GM10847 (cell line): ENCODE measurements around the gene ARHGAP28.

Experiments
- POLR2A ChIP-seq: IDR thresholded peaks from 2 replicates; pipeline ENCODE4 v1.6.1; 2011; ENCODE audit not compliant: insufficient read length; ENCODE audit errors: extremely low read depth

ARHGAP28 gene, protein sequence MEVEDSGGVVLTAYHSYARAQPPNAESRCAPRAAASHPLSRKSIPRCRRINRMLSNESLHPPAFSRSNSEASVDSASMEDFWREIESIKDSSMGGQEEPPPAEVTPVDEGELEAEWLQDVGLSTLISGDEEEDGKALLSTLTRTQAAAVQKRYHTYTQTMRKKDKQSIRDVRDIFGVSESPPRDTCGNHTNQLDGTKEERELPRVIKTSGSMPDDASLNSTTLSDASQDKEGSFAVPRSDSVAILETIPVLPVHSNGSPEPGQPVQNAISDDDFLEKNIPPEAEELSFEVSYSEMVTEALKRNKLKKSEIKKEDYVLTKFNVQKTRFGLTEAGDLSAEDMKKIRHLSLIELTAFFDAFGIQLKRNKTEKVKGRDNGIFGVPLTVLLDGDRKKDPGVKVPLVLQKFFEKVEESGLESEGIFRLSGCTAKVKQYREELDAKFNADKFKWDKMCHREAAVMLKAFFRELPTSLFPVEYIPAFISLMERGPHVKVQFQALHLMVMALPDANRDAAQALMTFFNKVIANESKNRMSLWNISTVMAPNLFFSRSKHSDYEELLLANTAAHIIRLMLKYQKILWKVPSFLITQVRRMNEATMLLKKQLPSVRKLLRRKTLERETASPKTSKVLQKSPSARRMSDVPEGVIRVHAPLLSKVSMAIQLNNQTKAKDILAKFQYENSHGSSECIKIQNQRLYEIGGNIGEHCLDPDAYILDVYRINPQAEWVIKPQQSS

DNA sequence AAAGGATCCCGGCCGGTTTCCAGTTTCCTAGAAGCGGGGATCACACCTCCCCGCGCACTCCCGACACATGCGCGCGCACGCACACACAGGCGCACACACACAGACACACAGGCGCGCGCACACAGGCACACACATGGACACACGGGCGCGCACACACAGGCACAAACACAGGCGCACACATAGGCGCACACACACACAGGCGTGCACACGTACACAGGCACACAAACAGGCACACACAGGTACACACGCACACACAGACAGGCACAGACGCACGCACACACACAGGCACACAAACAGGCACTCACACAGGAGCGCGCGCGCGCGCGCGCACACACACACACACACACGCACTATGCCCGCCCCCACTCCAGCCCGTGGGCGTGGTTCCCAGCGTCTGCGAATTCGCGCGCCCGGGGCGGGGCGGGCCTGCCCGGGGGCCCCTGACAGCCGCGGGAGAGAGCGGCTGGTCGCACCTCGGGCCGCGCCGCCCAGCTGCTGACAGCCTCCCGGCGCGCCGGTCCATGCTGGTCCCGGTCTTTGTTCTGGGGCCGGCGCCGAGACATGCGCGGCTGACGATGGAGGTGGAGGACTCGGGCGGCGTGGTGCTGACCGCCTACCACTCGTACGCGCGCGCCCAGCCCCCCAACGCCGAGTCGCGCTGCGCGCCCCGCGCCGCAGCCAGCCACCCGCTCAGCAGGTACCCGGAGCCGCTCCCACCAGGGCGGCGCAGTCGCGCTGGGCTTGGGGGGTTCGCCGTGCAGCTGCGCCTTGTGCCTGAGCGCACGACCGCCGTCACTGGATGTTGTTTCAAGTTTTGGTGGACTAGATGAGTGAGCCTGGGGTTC is at the start of gene ARHGAP28:
Gene ARHGAP28 (plus strand): TSS at position 470 of the 845 bp plus-strand sequence. CDS start 106 bp downstream, at position 576.
- TF ChIP-seq POLR2A = no peak

DNA sequence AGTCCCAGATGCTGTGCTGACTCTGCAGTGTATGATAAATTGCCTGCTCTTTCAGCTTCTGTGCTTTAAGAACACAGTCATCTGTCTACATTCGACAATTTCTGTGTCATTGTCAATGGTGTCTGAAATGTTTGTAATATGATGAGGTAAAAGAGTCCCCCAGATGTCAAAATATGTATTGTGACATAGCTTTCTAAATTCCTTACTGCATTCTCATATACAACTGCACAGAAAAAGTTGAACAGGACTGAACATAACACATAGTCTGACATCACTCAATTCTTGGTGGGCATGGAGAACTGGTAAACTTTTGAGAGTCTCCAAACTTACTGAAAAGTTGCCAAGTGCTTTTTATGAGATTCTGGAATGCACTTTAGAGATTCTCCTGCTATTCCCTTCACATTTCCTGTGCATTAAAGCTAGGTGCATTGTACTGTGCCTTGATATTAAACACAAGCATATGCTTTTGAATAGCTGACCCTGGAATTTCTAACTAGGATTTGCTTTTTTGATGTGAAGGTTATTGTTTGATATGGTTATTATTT is 48.1 kb upstream of the ARHGAP28 start:
- no peak for TF ChIP-seq POLR2A

GRCh38 chr18:6682437-6683111 is 46.9 kb upstream of the ARHGAP28 start:
- TF ChIP-seq POLR2A = no peak

GRCh38 chr18:6683112-6683876 is 46.2 kb upstream of the ARHGAP28 start:
- no peak for TF ChIP-seq POLR2A

DNA sequence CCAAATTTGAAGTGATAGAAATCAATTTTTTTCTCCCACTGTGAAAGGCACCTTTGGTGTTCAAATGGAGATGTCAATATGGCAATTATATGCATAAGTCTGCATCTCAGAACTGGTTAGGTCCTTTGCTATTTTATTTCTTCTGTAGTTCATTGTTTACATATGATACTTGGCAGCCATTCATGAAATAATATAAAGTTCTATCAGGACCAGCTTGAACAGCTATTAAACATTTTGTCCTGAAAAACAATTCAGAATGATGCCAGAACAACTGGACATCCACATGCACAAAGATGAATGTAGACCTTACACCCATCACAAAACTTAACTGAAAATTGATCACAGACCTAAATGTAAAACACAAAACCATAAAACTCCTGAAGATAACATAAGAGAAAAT is 41.8 kb upstream of the ARHGAP28 start:
- TF ChIP-seq POLR2A = no peak

- no peak for TF ChIP-seq POLR2A
Measured at GRCh38 chr18:6708890-6709289, 20.6 kb upstream of the ARHGAP28 start.

DNA sequence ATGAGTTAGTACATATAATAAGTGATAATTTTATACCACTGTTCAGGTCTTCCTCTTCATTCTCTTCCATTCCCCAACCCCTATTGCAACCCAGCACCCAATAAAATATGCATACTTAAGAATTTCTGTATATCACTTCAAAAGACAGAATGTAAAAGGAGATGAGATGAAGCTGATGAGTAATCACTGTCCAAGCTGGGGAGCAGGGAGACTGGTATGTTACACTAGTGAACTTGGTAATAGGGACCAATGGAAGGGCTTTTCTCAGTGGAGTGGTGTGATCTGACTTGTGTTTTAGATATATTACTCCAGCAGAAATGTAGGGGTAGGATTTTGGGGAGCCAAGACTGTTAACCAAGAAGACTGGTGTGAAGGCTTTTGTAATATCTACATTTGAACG is 18.0 kb upstream of the ARHGAP28 start:
- no peak for TF ChIP-seq POLR2A

DNA sequence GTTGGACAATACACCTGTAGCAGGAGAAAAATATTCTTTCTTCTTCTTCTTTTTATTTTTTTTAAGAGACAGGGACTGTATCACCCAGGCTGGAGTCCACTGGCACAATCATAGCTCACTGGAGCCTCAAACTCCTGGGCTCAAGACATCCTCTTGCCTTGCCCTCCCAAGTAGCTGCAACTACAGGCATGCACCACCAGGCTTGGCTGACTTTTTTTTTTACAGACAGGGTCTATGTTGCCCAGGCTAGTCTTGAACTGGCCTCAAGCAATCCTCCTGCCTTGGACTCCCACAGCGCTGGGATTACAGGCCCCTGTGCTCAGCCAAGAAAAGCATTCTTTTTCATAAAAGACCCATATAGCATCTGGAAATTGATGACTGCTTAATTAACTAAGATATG is 17.1 kb upstream of the ARHGAP28 start:
- TF ChIP-seq POLR2A = no peak

DNA sequence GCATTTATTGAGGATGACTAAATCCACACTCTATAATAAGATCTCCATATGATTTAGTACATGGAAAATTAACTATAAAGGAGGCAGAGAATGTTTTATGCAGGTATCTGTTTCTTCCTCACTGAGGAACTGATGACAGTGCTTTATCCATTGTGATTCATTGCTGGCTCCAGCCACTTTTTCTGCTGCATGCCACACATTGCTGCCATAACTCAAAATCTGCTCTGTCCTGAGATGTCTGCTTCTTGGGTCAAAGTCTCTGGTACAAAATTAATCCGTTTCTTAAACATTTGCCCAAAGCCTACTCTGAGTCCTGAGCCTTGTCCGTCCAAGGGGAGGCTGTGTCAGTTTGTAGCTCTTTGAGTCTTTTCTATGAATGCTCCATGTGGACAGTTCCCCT is 15.5 kb upstream of the ARHGAP28 start:
- no peak for TF ChIP-seq POLR2A

DNA sequence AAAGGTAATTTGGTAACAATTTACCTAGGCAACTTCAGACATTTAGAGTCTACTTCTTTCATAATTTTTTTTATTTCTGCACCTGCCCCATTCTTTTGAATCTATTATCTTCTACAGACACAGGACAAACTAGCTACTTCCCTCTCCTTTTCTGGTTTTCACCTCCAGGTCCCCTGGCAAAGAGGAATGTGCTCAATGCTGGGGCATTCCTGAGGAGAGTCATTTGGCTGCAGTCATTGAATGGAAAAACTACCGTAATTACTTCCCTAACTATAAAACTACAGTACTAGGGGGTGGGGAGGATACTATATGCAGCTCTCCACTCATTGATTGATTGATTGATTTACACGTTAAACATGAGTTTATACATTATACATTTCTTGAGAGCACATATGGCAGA is 11.2 kb upstream of the ARHGAP28 start:
- TF ChIP-seq POLR2A = no peak

DNA sequence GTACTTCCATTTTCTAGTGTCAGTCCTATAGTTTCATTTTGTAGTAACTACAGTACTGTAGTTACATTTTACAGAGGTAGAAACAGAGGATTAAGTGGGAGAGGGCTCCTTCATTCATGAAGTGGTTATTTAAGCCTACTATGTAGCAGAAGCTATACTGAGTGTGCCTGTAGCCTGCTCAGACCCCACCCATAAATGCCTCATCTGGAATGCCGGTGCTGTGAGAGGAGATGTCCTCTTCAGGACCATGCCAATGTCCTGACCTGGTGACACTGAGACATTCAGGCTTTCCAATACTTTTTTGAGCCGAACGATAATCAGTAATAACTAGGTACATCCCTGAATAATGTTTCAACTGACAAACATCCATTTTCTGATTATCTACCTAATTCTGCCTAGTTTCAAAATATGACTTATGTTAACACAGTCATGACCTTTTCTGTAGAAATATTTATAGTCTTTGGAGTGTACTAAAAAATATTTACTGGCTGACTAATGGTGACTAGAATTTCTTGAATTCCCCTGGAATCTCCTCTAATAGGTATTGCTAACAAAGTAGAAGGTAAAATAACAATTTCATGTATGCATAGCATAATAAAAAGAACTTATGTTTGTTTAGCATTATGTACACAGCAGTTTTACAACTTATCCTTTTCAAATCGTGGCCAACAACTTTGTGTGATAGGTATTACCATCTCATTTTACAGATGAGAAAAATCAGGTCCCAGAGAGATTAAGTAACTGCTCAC is 10.2 kb upstream of the ARHGAP28 start:
- no peak for TF ChIP-seq POLR2A

- TF ChIP-seq POLR2A = no peak
Measured at GRCh38 chr18:6719910-6720683, 9.4 kb upstream of the ARHGAP28 start.

DNA sequence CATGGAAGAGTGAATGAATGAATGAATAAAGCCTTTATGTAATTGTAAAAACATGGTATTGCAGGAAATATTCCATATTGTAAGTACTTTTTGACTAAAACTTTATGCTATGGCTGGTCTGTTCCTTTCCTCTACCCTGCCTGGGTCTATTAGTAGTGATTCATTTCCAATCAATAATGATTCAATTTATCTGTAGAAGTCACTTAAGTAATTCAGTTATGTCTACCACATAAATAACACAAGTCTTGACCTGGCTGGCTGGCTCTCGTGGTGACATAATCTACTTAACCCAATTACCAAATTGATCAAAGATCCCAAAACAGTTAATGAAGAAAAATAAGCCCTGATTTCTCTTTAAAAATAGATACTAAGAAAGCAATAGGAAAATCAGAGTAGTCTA is 7.8 kb upstream of the ARHGAP28 start:
- TF ChIP-seq POLR2A = no peak

DNA sequence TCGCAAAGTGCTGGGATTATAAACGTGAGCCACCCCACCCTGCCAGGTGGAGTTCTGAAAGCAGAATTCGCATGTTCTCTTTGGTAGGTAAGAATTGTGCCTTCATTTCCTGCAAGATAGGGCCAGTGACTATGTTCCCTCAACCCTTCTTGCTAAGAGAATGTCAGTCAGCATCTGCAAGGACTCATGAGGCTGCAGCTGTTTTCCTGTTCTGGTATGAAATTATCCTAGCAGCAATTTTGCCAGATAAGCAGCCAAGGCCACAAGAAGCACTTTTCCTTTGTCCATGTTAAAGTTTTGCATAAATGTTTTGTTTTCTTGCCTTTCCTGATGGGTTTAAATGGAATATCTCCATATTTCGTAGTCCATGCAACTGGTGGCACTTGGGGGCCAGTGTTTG is 6.8 kb upstream of the ARHGAP28 start:
- no peak for TF ChIP-seq POLR2A
